Activated naive CD4-positive, alpha-beta T cell treated with anti-CD3 and anti-CD28 coated beads for 36 hours (primary cell): ENCODE results near the gene GPR156. TPM values are rescaled to one million over a fixed set of nuclear protein-coding genes. Genes with fewer than 3 reads are reported as not detected.
"Not testable (repeated sequence)": the region's sequence is repeated elsewhere in the genome, so short reads cannot be mapped to it uniquely, and the experiment has no call there.

Experiments used
- CTCF ChIA-PET: fragments of 350-600 bp; sonication (Branson Sonifier 250); formaldehyde crosslinking; loops from one replicate; lab custom pipeline; 2021; ENCODE audit warnings: antibody characterized with exemption; lab: Charles Lee
- DNase-seq: peaks from one replicate; pipeline ENCODE4 v3.0.0-alpha.2; 2020
- H3K27ac Mint-ChIP-seq: one replicate; pipeline ENCODE4 v1.8.0; 2021; ENCODE audit warnings: mild to moderate bottlenecking, mixed read lengths
- H3K27me3 Mint-ChIP-seq: one replicate; pipeline ENCODE4 v1.8.0; 2021; ENCODE audit warnings: low read depth, mixed read lengths
- H3K36me3 Mint-ChIP-seq: one replicate; pipeline ENCODE4 v1.8.0; 2021; ENCODE audit warnings: low read depth, mixed read lengths
- H3K4me1 Mint-ChIP-seq: one replicate; pipeline ENCODE4 v1.8.0; 2021; ENCODE audit warnings: low read depth, mixed read lengths
- H3K4me3 Mint-ChIP-seq: one replicate; pipeline ENCODE4 v1.8.0; 2021; ENCODE audit warnings: mild to moderate bottlenecking, moderate library complexity, mixed read lengths
- H3K9me3 Mint-ChIP-seq: one replicate; pipeline ENCODE4 v1.8.0; 2021; ENCODE audit warnings: mixed read lengths
- intact Hi-C: fragments of 100-400 bp; cut with micrococcal nuclease; formaldehyde crosslinking; loops from one replicate; pipeline ENCODE4 v1.15.1; 2023
- total RNA-seq, 2 experiments: library from RNA; stranded (reverse); gene quantifications; one replicate each; pipeline ENCODE4 v1.2.3, GENCODE V29; 2021

The GPR156 gene
- total RNA-seq: not detected

DNA sequence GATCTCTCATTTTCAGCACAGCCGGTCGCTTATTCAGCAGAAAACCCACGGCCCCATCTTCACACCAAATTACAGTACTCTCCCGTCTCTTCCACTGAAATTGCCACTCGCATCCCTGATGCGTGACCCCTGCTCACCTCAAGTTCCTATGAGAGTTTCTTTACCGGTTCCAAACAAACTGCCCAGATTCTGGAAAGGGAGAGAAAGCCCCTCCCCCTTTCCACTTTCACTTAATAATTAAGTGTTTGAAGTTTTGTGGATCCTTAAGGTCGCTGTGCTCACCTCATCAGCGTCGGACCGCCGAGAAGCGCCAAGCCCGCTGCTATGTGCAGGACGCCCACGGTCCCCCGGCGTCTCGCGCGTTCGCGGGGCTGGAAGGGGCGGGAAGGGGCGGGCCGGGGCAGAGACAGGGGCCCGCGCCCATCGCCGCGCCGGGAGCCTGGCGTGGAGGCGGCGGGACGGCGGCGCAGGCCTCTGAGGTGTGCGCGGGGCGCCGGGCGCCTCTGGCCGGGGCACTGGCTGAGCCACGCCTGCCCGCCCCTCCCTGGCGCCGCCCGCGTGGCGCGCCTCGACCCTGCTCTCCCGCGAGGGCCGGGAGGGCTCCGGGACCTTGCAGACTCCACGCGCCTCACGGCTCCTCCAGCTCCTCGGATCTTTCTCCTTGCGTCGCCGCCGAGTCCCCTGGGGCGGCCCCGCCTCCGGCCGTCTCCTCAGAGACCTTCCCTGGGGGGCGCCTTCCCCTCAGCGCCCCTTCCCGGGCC lies at the start of gene GPR156:
Gene GPR156 (minus strand): TSS at position 476 of the 761 bp plus-strand sequence. CDS start 41,124 bp downstream, outside the sequence.
- intact Hi-C loops: no loop called here
- H3K27me3 Mint-ChIP-seq: peaks cover 59% of the 10 kb centered on the region
- peak within 1 kb of the TSS; percentile 28 for H3K4me3 Mint-ChIP-seq
- DNase-seq: no peak
- H3K36me3 Mint-ChIP-seq: no peaks in the 10 kb centered on the region
- CTCF ChIA-PET: no interaction called here
- peaks cover 7% of the 10 kb centered on the region for H3K4me1 Mint-ChIP-seq
- no peak within 1 kb of the TSS for H3K27ac Mint-ChIP-seq
- H3K9me3 Mint-ChIP-seq: no peaks in the 10 kb centered on the region

DNA sequence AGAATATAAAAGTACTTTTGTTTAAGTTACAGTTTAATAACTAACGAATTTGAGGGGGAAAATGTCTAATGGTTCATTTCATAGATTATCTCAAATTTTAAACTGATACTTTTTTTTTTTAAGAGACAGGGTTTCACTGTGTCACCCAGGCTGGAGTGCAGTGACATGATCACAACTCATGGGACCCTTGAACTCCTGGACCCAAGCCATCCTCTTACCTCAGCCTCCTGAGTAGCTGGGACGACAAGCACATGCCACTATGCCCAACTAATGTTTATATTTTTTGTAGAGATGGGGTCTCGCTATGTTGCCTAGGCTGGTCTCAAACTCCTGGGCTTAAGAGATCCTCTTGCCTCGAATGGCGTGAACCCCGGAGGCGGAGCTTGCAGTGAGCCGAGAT lies 47.6 kb upstream of the GPR156 start:
- no peaks in the 10 kb centered on the region for H3K9me3 Mint-ChIP-seq
- peaks cover 9% of the 10 kb centered on the region for H3K4me1 Mint-ChIP-seq
- no peak overlapping the region for H3K4me3 Mint-ChIP-seq
- DNase-seq: no peak
- no peaks in the 10 kb centered on the region for H3K27me3 Mint-ChIP-seq
- intact Hi-C loops: no loop called here
- H3K27ac Mint-ChIP-seq: no peak overlapping the region
- CTCF ChIA-PET: interaction anchor here (0.6 to 0.7 kb wide), 2 partner anchors 17 to 88 kb away, joined by 3 to 6 read pairs; no protein-coding TSS in a partner anchor
- H3K36me3 Mint-ChIP-seq: peaks cover 27% of the 10 kb centered on the region

DNA sequence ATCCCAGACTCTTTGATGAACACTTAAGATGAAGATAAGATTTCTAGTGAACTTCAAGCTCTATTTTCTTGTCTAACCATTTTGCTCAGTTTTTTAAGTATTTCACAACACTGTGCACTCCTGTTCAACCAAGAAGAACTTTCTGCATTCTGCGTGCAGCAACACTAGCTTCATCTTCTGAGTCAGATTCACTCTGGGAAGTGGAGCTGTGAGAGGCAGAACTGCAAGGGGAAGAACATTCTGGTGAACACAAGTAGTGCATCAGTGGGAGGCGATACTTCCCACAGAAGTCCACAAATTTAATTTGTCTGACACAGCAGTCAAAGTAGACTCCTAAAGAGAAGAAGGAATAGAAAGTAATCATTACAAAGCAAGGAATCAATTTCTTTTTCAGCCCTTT lies 46.1 kb upstream of the GPR156 start:
- intact Hi-C loops: no loop called here
- Mint-ChIP-seq H3K9me3 (no peaks in the 10 kb centered on the region), H3K27me3 (no peaks in the 10 kb centered on the region), H3K4me3 (no peak overlapping the region), H3K4me1 (peaks cover 2% of the 10 kb centered on the region), H3K36me3 (peaks cover 33% of the 10 kb centered on the region), H3K27ac (no peak overlapping the region)
- CTCF ChIA-PET: interaction anchor here (1.0 to 1.3 kb wide), 2 partner anchors 14 to 86 kb away, joined by 3 to 4 read pairs; no protein-coding TSS in a partner anchor
- DNase-seq: no peak

DNA sequence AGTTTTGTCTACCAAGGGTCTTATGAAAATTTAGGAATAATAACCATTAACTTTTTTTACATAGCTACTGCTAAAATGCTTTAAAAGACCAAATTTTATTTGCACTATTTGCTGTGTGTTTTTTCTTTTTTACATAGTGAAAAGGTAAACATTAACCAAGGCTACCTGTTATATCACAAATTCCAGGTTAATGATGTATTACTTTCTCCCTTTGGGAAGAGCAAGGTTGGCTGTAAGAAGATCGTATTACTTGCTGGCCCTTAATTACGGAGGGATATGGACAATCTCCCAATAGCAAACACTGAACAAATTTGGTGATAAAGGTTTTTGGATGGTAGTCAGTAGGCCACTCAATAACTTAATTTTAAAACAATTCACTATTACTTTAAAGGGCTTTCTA lies 41.8 kb upstream of the GPR156 start:
- CTCF ChIA-PET: no interaction called here
- intact Hi-C loops: no loop called here
- no peak overlapping the region for H3K27ac Mint-ChIP-seq
- H3K4me3 Mint-ChIP-seq: no peak overlapping the region
- H3K36me3 Mint-ChIP-seq: peaks cover 40% of the 10 kb centered on the region
- peaks cover 9% of the 10 kb centered on the region for H3K4me1 Mint-ChIP-seq
- H3K9me3 Mint-ChIP-seq: no peaks in the 10 kb centered on the region
- no peaks in the 10 kb centered on the region for H3K27me3 Mint-ChIP-seq
- DNase-seq: no peak

DNA sequence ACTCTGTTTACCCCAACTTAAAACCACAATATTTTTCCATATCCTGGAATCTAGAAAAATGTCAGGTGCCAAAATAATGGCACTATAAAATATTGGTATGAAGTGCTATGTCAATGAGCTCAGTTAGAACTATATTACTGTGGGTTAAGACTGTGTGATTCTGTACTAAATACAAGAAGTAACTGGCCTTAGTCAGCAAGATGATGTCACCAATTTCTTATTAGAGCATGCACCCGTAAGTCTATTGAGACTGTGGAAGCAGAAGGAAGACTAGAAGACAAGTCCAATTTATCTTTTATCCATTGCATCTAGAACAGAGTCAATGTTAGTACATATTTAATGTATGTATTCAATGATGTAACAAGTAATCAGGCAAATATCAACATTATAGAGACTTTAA lies 39.2 kb upstream of the GPR156 start:
- H3K27me3 Mint-ChIP-seq: no peaks in the 10 kb centered on the region
- peaks cover 48% of the 10 kb centered on the region for H3K36me3 Mint-ChIP-seq
- intact Hi-C loops: no loop called here
- H3K4me3 Mint-ChIP-seq: no peak overlapping the region
- no peak overlapping the region for H3K27ac Mint-ChIP-seq
- H3K9me3 Mint-ChIP-seq: peaks cover 5% of the 10 kb centered on the region
- no peak for DNase-seq
- CTCF ChIA-PET: interaction anchor here (1.0 kb wide), 1 partner anchor 93 kb away, joined by 4 read pairs; no protein-coding TSS in a partner anchor
- peaks cover 9% of the 10 kb centered on the region for H3K4me1 Mint-ChIP-seq

DNA sequence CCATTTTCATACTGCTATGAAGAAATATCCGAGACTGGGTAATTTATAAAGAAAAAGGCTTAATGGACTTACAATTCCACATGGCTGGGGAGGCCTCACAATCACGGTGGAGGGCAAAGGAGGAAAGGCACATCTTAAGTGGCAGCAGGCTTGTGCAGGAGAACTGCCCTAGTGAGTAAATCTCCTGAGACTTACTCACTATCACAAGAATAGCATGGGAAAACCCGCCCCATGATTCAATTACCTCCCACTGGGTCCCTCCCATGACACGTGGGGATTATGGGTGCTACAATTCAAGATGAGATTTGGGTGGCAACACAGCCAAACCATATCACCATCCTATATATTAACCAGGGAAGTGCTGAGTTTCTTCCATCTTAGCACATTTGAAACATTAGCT lies 38.7 kb upstream of the GPR156 start:
- H3K27me3 Mint-ChIP-seq, intact Hi-C loops, H3K4me3 Mint-ChIP-seq, H3K9me3 Mint-ChIP-seq, H3K4me1 Mint-ChIP-seq, H3K27ac Mint-ChIP-seq: not testable (repeated sequence)
- CTCF ChIA-PET: interaction anchor here (1.0 kb wide), 1 partner anchor 94 kb away, joined by 4 read pairs; no protein-coding TSS in a partner anchor
- H3K36me3 Mint-ChIP-seq: peaks cover 52% of the 10 kb centered on the region
- DNase-seq: peak; percentile 22

DNA sequence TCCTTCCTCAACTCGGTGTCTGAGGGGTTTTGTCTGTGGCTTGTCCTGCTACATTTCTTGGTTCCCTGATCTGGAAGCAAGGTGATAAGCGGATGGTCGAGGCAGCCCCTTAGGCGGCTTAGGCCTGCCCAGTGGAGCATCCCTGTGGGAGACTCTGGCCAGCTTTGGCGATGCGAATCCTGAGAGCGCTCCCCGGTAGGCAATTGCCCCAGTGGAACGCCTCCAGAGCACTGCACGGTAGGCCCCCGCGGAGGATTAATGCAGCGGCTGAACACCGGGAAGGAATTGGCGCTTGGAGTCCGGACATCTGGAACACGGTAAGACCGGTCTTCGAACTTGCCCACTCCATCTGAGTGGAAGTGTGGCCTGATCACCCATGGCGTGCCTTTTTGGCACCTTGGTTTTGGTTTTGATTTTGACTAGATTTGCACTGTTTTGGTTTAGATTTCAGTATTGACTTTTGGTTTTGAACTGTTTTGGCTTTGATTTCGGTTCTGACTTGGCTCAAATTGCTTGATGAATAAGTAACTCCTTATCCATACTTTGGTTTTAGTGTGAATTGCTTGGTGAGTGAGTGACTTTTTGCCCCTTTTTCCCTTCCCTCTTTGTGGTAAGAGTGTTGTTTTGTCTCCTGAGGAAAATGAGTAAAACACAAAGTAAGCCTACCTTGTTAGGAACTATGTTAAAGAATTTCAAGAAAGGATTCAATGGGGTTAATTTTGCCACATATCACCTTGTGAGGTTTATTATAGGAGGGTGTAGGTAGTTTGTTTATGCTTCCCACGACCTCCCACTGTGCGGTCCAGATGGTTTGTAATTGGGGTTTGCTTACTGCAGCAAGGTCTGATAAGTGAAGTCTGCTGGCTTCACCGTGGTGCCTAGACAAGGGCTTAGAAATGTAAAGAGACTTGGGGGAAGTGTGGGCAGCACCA lies 27.1 kb upstream of the GPR156 start:
- peaks cover 28% of the 10 kb centered on the region for H3K36me3 Mint-ChIP-seq
- peaks cover 16% of the 10 kb centered on the region for H3K9me3 Mint-ChIP-seq
- no peak overlapping the region for H3K27ac Mint-ChIP-seq
- no peak for DNase-seq
- CTCF ChIA-PET: no interaction called here
- intact Hi-C loops: no loop called here
- no peaks in the 10 kb centered on the region for H3K4me1 Mint-ChIP-seq
- no peak overlapping the region for H3K4me3 Mint-ChIP-seq
- peaks cover 3% of the 10 kb centered on the region for H3K27me3 Mint-ChIP-seq

DNA sequence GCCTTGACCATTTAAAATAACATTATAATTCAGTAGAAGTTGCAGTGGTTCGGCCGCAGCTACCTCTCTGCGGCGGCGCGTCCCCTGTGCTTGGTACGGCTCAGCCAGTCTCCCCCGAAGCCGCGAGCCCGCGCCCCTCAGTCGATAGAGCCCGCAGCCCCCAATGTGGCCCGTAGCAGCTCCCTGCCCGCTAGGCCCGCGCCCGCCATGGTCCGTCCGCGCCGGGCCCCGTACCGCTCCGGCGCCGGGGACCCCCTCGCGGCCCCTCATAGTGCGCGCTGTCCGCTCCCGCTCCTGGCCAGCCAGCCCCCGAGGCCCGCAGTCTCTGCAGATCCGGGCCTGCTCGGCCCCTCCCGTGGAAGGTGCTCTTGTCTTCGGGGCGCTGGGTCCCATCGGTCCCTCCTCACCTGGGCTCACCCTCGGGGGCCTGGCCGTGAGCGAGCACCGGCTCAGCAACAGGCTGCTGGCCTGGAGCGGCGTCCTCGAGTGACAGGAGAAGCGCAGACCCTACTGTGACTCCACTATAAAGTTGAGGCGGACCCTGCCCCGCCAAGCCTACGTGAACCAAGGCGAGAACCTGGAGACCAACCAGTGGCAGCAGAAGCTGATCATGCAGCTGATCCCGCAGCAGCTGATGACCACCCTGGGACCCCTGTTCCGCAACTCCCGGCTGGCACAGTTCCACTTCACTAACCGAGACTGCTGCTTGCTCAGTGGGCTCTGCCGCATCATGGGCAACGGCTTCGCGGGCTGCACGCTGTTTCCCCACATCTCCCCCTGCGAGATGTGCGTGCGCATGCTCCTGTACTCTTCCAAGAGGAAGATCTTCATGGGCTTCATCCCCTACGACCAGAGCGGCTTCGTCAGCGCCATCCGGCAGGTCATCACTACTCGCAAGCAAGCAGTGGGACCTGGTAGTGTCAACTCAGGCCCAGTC lies 21.8 kb upstream of the GPR156 start:
- H3K27ac Mint-ChIP-seq: no peak overlapping the region
- intact Hi-C loops: no loop called here
- H3K4me3 Mint-ChIP-seq: no peak overlapping the region
- peaks cover 4% of the 10 kb centered on the region for H3K36me3 Mint-ChIP-seq
- H3K4me1 Mint-ChIP-seq: no peaks in the 10 kb centered on the region
- CTCF ChIA-PET: no interaction called here
- DNase-seq: no peak
- H3K9me3 Mint-ChIP-seq: peaks cover 4% of the 10 kb centered on the region
- H3K27me3 Mint-ChIP-seq: peaks cover 4% of the 10 kb centered on the region

DNA sequence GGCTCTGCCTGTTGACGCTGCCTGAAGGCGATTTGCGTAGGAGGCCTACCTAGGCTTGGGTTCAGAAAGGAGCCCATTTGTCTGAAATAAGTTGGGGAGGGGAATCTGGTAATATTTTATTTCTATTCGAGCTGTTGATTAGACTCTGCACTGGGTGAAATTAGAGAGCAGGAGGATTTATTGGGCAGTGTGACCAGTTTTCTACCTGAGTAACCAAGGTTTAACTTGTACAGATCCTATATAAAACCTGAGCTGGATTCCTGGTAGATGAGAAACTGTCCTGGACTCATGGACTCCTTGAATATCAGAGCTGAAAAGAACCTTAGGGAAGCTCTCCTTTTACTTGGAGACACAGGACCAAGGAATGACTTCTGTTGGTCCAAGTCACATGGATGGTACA lies 19.6 kb upstream of the GPR156 start:
- H3K4me3 Mint-ChIP-seq: no peak overlapping the region
- CTCF ChIA-PET: no interaction called here
- intact Hi-C loops: no loop called here
- H3K27ac Mint-ChIP-seq: no peak overlapping the region
- H3K27me3 Mint-ChIP-seq: peaks cover 4% of the 10 kb centered on the region
- peaks cover 4% of the 10 kb centered on the region for H3K36me3 Mint-ChIP-seq
- no peaks in the 10 kb centered on the region for H3K4me1 Mint-ChIP-seq
- peaks cover 4% of the 10 kb centered on the region for H3K9me3 Mint-ChIP-seq
- no peak for DNase-seq

DNA sequence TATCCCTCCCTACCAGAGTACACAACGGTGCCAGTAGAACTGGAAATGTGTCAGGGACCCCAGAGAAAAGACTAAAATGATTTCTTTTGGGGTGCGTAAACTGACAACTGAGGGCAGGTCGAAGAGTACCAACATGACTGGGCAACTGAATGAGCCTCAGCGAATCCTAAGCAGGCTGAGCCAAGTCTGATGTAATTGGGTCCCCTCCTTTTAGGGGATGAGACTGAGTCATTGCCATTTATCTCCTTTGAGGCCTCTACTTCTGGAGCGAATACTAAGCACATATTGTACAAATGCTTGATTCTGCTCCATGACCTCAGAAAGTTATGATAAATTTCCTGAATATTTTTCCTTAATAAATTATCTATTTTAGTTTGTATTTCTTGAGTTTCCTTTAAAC lies 17.3 kb upstream of the GPR156 start:
- Mint-ChIP-seq H3K4me1 (no peaks in the 10 kb centered on the region), H3K27ac (no peak overlapping the region), H3K36me3 (peaks cover 2% of the 10 kb centered on the region), H3K27me3 (peaks cover 3% of the 10 kb centered on the region), H3K4me3 (no peak overlapping the region), H3K9me3 (peaks cover 3% of the 10 kb centered on the region)
- no peak for DNase-seq
- CTCF ChIA-PET: no interaction called here
- intact Hi-C loops: no loop called here

DNA sequence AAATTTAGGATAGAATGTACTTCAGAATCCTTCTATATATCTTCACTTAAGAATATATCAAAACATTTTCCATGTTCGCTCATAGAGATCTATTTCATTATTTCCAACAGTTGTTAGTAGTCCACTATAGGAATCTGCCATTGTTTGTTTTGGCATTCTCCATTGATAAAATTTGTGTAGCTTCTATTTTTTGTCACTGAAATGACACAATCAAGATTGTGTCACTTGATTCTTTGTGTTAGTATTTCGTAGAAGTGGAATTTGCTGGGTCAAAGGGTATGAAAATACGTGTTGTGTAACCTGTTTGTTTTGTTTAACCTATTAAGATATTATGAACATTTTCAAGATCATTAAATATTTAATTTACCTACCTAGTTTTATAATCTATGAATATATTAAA lies 15.9 kb upstream of the GPR156 start:
- Mint-ChIP-seq H3K36me3 (no peaks in the 10 kb centered on the region), H3K9me3 (no peaks in the 10 kb centered on the region), H3K27me3 (no peaks in the 10 kb centered on the region), H3K27ac (no peak overlapping the region), H3K4me3 (no peak overlapping the region), H3K4me1 (no peaks in the 10 kb centered on the region)
- intact Hi-C loops: no loop called here
- CTCF ChIA-PET: no interaction called here
- DNase-seq: no peak

DNA sequence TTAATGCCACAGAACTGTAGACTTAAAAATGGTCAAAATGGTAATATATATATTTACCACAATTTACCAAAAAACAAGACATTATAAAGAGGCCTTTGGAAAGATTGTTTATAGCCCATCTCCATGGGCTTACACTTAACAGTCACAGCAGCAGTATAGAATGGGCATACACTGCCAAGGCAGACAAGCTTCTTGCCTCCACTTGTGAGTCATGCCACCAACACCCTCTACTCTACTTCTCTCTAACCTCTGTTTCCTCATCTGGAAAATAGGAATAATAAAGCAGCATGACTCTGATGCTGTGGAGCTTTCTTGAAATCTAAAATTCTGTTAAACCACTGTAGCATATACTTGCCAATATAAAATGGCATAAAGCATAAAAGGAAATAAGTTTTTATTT lies 14.4 kb upstream of the GPR156 start:
- Mint-ChIP-seq H3K27ac (no peak overlapping the region), H3K4me1 (no peaks in the 10 kb centered on the region), H3K4me3 (no peak overlapping the region), H3K27me3 (no peaks in the 10 kb centered on the region), H3K36me3 (no peaks in the 10 kb centered on the region), H3K9me3 (no peaks in the 10 kb centered on the region)
- CTCF ChIA-PET: no interaction called here
- DNase-seq: no peak
- intact Hi-C loops: no loop called here
